HEK293 (cell line): Measurements from ENCODE around the gene OR14A2.

Source experiments
- CTCF ChIP-seq: fragments of 450-650 bp; formaldehyde crosslinking; IDR thresholded peaks from 2 replicates; pipeline ENCODE4 v1.5.1; 2016; ENCODE audit warnings: missing biosample characterization, missing genetic modification characterization
- GLI2 ChIP-seq: fragments of 450-650 bp; formaldehyde crosslinking; IDR thresholded peaks from 2 replicates; pipeline ENCODE4; 2017; ENCODE audit warnings: missing biosample characterization, missing genetic modification characterization, low read depth, borderline replicate concordance
- PRDM2 ChIP-seq: fragments of 450-650 bp; formaldehyde crosslinking; IDR thresholded peaks from 2 replicates; pipeline ENCODE4 v1.5.1; 2016; ENCODE audit warnings: missing biosample characterization, missing genetic modification characterization, borderline replicate concordance
- RBAK ChIP-seq: fragments of 450-650 bp; formaldehyde crosslinking; IDR thresholded peaks from 2 replicates; pipeline ENCODE4 v1.5.1; 2016; ENCODE audit warnings: missing biosample characterization, missing genetic modification characterization
- REPIN1 ChIP-seq: fragments of 450-650 bp; formaldehyde crosslinking; IDR thresholded peaks from 2 replicates; pipeline ENCODE4 v1.5.1; 2017; ENCODE audit warnings: missing biosample characterization, missing genetic modification characterization, low read depth
- TCF7L2 ChIP-seq: IDR thresholded peaks from 2 replicates; pipeline ENCODE4 v1.6.1; 2011; ENCODE audit warnings: low read depth, mild to moderate bottlenecking, inconsistent platforms, low read length, moderate library complexity, borderline replicate concordance
- ZBTB20 ChIP-seq: fragments of 450-650 bp; formaldehyde crosslinking; IDR thresholded peaks from 2 replicates; pipeline ENCODE4 v1.5.1; 2016; ENCODE audit warnings: missing biosample characterization, missing genetic modification characterization
- ZNF140 ChIP-seq: fragments of 450-650 bp; formaldehyde crosslinking; IDR thresholded peaks from 2 replicates; pipeline ENCODE4 v1.5.1; 2016; ENCODE audit warnings: missing biosample characterization, missing genetic modification characterization
- ZNF600 ChIP-seq: fragments of 450-650 bp; formaldehyde crosslinking; IDR thresholded peaks from 2 replicates; pipeline ENCODE4 v1.5.1; 2016; ENCODE audit warnings: missing biosample characterization, missing genetic modification characterization

- TF ChIP-seq ZBTB20 (no peak), GLI2 (tag by site-specific recombination) (no peak), CTCF (no peak), TCF7L2 (no peak), REPIN1 (no peak), RBAK (tag by site-specific recombination) (no peak), ZNF600 (tag by site-specific recombination) (no peak), ZNF140 (tag by site-specific recombination) (no peak), PRDM2 (tag by site-specific recombination) (no peak)
Measured at GRCh38 chr1:247680171-247680570, 67.8 kb downstream of the OR14A2 start.
